Calu3 (cell line): ENCODE results near the gene TMPRSS15. TPM values are rescaled to one million over a fixed set of nuclear protein-coding genes. Genes with fewer than 3 reads are reported as not detected.

Experiments
- BruUV-seq: library from RNA; stranded (reverse); fragments of 400-500 nt; replicated peaks from 2 replicates; lab custom pipeline; 2021; lab: Mats Ljungman, UMichigan
- CTCF ChIA-PET: fragments of 300-600 bp; sonication (Branson Sonifier 250); formaldehyde crosslinking; loops from one replicate; lab custom pipeline; 2022; ENCODE audit warnings: antibody characterized with exemption; lab: Charles Lee
- DNase-seq: peaks from one replicate; pipeline ENCODE4 v3.0.0; 2022
- H3K27ac Mint-ChIP-seq: one replicate; pipeline ENCODE4 v1.8.0; 2022; ENCODE audit warnings: mixed read lengths; ENCODE audit not compliant: unreplicated experiment
- H3K27me3 Mint-ChIP-seq: one replicate; pipeline ENCODE4 v1.8.0; 2022; ENCODE audit warnings: mixed read lengths; ENCODE audit not compliant: unreplicated experiment
- H3K36me3 Mint-ChIP-seq: one replicate; pipeline ENCODE4 v1.8.0; 2022; ENCODE audit warnings: mild to moderate bottlenecking, moderate library complexity, mixed read lengths; ENCODE audit not compliant: insufficient read depth, unreplicated experiment
- H3K4me1 Mint-ChIP-seq: one replicate; pipeline ENCODE4 v1.8.0; 2022; ENCODE audit warnings: mild to moderate bottlenecking, low read depth, mixed read lengths; ENCODE audit not compliant: unreplicated experiment
- H3K4me3 Mint-ChIP-seq: one replicate; pipeline ENCODE4 v1.8.0; 2022; ENCODE audit warnings: mild to moderate bottlenecking, low read depth, moderate library complexity, mixed read lengths; ENCODE audit not compliant: unreplicated experiment
- H3K9me3 Mint-ChIP-seq: one replicate; pipeline ENCODE4 v1.8.0; 2022; ENCODE audit warnings: low read depth, mixed read lengths; ENCODE audit not compliant: unreplicated experiment
- CTCF ChIP-seq: fragments of 200-600 bp; IDR thresholded peaks from one replicate; pipeline ENCODE4 v1.8.0; 2022; ENCODE audit warnings: antibody characterized with exemption; ENCODE audit not compliant: unreplicated experiment
- intact Hi-C: fragments of 100-400 bp; cut with micrococcal nuclease; formaldehyde crosslinking; loops from one replicate; pipeline ENCODE4 v1.10.0; 2022; ENCODE audit not compliant: unreplicated experiment
- total RNA-seq: library from RNA; stranded (reverse); gene quantifications from 2 replicates; pipeline ENCODE4 v1.2.3, GENCODE V29; 2022

The TMPRSS15 gene
- total RNA-seq, 1 experiment from 2014 or later = not detected

GRCh38 chr21:18334066-18334465 is 69.5 kb downstream of the TMPRSS15 start:
- CTCF ChIA-PET = no interaction called here
- Mint-ChIP-seq H3K27me3 (no peaks in the 10 kb centered on the region), H3K9me3 (peaks cover 7% of the 10 kb centered on the region), H3K36me3 (no peaks in the 10 kb centered on the region), H3K4me3 (no peak overlapping the region), H3K4me1 (no peaks in the 10 kb centered on the region), H3K27ac (no peak overlapping the region)
- BruUV-seq = no TSS peak
- intact Hi-C loops = no loop called here
- DNase-seq = no peak
- TF ChIP-seq CTCF = no peak

- intact Hi-C loops = no loop called here
- Mint-ChIP-seq H3K36me3 (no peaks in the 10 kb centered on the region), H3K27me3 (no peaks in the 10 kb centered on the region), H3K9me3 (no peaks in the 10 kb centered on the region), H3K27ac (no peak overlapping the region), H3K4me3 (no peak overlapping the region), H3K4me1 (no peaks in the 10 kb centered on the region)
- CTCF ChIA-PET = no interaction called here
- no TSS peak for BruUV-seq
- no peak for TF ChIP-seq CTCF
- DNase-seq = no peak
Measured at GRCh38 chr21:18318156-18318555, 85.4 kb downstream of the TMPRSS15 start.

- DNase-seq = no peak
- no peaks in the 10 kb centered on the region for H3K36me3 Mint-ChIP-seq
- H3K27me3 Mint-ChIP-seq = no peaks in the 10 kb centered on the region
- no TSS peak for BruUV-seq
- H3K4me1 Mint-ChIP-seq = no peaks in the 10 kb centered on the region
- peaks cover 5% of the 10 kb centered on the region for H3K9me3 Mint-ChIP-seq
- no peak overlapping the region for H3K4me3 Mint-ChIP-seq
- no peak overlapping the region for H3K27ac Mint-ChIP-seq
- TF ChIP-seq CTCF = no peak
- intact Hi-C loops = no loop called here
- CTCF ChIA-PET = no interaction called here
Measured at GRCh38 chr21:18298228-18298627, 105.4 kb downstream of the TMPRSS15 start.

- CTCF ChIA-PET = no interaction called here
- intact Hi-C loops = no loop called here
- no TSS peak for BruUV-seq
- DNase-seq = no peak
- Mint-ChIP-seq H3K36me3 (no peaks in the 10 kb centered on the region), H3K9me3 (no peaks in the 10 kb centered on the region), H3K4me3 (no peak overlapping the region), H3K4me1 (no peaks in the 10 kb centered on the region), H3K27ac (no peak overlapping the region), H3K27me3 (no peaks in the 10 kb centered on the region)
- TF ChIP-seq CTCF = no peak
Measured at GRCh38 chr21:18294100-18294499, 109.5 kb downstream of the TMPRSS15 start.
